ENCODE measurements around the gene CDK5RAP1. TPM values are rescaled to one million over a fixed set of nuclear protein-coding genes. Genes with fewer than 3 reads are reported as not detected.
"Not testable (repeated sequence)": the region's sequence is repeated elsewhere in the genome, so short reads cannot be mapped to it uniquely, and the experiment has no call there.

Gene CDK5RAP1
- total RNA-seq, 4 donors from 2014 or later = 22.3 to 33.3 (median 25.4) TPM

DNA sequence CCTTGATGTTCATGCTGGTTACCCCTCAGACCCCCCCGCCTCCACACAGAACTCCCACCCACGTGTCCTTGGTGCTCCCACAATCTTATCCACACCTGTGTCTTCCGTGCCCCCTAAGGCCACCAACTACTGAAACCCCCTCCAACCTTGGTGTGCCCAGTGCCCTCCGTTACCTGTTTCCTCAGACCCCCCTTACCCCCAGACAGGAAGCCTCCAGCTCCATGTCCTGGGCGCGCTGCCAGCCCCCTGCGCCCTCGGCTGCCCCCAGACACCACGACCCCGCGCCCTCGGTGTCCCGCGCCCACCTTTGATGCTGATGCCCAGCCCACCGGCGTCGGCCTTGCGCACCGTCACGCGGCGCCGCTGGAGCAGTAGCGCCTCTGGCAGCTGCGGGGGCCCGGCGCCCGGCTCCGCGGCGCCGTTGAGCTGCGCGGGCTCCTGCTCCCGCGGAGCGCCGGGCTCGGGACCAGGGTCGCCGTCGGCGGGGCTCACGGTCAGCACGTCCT is 41.7 kb upstream of the CDK5RAP1 start:
- TF ChIP-seq POLR2A (IDR thresholded peaks at IDR 0.05) = no peak
- TF ChIP-seq, protein P1, sequence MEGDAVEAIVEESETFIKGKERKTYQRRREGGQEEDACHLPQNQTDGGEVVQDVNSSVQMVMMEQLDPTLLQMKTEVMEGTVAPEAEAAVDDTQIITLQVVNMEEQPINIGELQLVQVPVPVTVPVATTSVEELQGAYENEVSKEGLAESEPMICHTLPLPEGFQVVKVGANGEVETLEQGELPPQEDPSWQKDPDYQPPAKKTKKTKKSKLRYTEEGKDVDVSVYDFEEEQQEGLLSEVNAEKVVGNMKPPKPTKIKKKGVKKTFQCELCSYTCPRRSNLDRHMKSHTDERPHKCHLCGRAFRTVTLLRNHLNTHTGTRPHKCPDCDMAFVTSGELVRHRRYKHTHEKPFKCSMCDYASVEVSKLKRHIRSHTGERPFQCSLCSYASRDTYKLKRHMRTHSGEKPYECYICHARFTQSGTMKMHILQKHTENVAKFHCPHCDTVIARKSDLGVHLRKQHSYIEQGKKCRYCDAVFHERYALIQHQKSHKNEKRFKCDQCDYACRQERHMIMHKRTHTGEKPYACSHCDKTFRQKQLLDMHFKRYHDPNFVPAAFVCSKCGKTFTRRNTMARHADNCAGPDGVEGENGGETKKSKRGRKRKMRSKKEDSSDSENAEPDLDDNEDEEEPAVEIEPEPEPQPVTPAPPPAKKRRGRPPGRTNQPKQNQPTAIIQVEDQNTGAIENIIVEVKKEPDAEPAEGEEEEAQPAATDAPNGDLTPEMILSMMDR (IDR thresholded peaks at IDR 0.05) = no peak
- H3K4me3 ChIP-seq (ENCODE audit: low read depth, poor library complexity, severe bottlenecking) = peak overlapping the region; percentile 67

DNA sequence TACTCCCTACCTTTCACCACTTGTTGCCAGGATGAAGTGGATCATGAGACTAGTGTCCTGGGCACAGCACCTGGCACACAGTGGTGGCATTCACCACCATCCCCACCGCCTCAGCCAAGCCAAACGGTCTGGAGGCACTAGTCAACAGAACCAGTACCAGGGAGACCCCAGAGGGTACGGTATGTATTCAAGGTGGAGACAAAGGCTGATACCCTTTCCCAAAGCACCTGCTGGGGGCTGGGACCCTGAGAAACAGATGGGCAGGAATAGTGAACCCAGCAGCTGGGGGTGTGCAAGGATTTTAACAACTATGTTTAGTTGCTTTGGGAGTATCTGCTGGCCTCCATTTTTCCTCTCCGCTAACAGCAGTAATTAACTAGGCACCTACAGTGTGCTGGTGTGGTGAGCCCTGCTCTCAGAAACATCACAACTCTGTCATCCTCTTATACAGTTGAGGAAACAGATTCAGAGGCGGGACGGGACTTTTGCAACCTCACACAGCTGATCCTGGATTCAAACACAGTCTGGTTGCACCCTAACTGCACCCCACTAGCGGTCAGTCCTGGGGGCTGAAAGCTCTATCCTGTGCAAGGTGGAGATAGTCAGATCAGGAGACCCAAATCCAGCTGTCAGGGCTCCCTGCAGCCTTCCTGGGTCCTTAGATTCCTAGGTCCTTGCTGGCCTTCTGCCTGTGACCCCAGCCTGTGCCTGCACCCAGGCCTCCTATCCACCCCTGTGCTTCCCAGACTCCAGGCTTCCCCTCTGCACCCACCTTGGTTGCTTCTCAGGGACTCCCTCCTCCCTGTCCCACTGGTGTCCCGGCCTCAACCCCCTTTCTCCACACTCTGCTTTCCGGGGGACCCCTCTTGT is 41.1 kb upstream of the CDK5RAP1 start:
- DNase-seq (ENCODE audit: low spot score in 2 of 2) = peak in 1 of 2 donors; percentile 88
- WGBS, 2 donors = 69 to 71% methylated on average over 9 of the region's 9 CpGs
- no peak overlapping the region for H3K4me3 ChIP-seq (ENCODE audit: low read depth, poor library complexity, severe bottlenecking)
- TF ChIP-seq, protein P1 (IDR thresholded peaks at IDR 0.05) = no peak
- TF ChIP-seq POLR2A (IDR thresholded peaks at IDR 0.05) = no peak
- intact Hi-C loops (cut with DNase I; ENCODE audit: low total_unique reads) = no loop called here

More for the DNA sequence above, 41.7 kb upstream of the CDK5RAP1 start:
- intact Hi-C loops (cut with DNase I; ENCODE audit: low total_unique reads) = no loop called here
- DNase-seq (ENCODE audit: low spot score in 2 of 2) = peak in 1 of 2 donors; percentile 89
- 5 to 18% methylated on average over 6 to 25 of the region's 45 CpGs for WGBS, 2 donors

DNA sequence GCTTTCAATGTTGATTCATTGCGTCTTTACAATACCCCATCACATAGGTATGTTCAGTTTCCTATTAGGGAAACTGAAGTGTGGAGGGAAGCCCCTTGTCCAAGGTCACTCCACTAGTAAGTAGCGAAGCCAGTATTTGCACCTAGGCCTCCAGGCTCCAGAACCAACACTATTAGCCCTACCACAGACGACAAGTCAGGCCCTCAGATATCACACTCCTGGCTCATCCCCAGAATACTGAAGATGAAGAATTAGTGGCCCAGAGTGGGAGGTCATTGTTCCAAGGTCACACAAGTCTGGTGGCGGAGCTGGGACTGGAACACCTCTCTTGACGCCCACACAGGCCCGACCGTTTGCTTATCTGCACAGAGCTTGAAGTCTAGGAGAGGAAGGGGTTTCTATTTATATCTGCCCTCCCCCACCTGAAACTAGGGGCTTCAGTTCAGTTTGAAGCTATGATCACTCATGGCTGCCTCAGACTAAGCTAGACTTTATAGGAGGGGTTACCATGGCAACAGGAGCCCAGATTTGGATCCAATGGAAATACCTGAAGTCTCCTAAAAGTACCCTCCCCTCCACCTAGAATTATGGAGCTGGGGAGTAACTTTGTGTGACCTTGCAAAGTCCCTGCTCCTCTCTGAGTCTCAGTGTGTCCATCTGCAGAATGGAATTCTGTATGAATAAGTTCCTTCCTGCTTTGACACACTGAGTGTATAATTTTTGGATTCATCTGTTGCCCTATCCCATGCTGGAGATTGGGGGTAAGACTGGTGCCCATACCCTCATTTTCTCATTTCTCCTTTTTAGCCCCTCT is 40.0 kb upstream of the CDK5RAP1 start:
- no peak for DNase-seq (ENCODE audit: low spot score in 2 of 2)
- H3K4me3 ChIP-seq (ENCODE audit: low read depth, poor library complexity, severe bottlenecking) = no peak overlapping the region
- TF ChIP-seq, protein P1 (IDR thresholded peaks at IDR 0.05) = no peak
- no peak for TF ChIP-seq POLR2A (IDR thresholded peaks at IDR 0.05)
- WGBS, 2 donors = 82 to 89% methylated on average over 7 of the region's 7 CpGs
- intact Hi-C loops (cut with DNase I; ENCODE audit: low total_unique reads) = no loop called here

DNA sequence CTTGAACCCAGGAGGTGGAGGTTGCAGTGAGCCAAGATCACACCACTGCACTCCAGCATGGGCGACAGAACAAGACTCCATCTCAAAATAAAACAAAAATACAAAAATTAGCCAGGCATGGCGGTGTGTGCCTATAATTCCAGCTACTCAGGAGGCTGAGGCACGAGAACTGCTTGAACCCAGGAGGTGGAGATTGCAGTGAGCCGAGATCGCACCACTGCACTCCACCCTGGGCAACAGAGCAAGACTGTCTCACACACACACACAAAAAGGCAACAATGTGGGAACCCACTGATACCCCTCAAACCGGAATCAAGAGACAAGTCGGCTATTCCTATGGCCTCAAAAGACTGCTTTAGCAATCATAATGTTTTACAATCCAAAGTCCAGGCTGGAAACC is 39.2 kb upstream of the CDK5RAP1 start:
- WGBS, 2 donors = 93% methylated on average over 7 of the region's 7 CpGs
- H3K4me3 ChIP-seq (ENCODE audit: low read depth, poor library complexity, severe bottlenecking); DNase-seq (ENCODE audit: low spot score in 2 of 2); intact Hi-C loops (cut with DNase I; ENCODE audit: low total_unique reads): not testable (repeated sequence)

DNA sequence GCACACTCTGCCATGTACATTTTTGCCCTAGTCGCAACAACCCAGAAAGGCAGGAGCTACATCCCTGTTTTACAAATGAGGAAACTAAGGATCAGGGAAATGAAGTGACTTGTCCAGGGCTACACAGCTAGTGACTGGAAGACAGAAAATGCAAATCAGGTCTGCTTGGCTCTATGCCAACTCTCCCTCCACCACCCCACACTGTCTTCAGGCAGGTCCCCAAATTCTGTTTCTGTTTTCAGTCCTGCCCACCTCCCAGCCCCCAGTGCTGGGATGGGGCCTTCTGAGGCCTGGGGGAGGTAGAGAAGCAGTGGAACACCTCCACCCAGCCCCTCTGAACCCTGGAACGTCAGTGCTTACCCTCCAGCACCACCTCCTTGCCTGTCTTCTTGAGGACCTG is 37.2 kb upstream of the CDK5RAP1 start:
- no peak for TF ChIP-seq POLR2A (IDR thresholded peaks at IDR 0.05)
- TF ChIP-seq, protein P1 (IDR thresholded peaks at IDR 0.05) = no peak
- intact Hi-C loops (cut with DNase I; ENCODE audit: low total_unique reads) = no loop called here
- WGBS, 2 donors = 88 to 95% methylated on average over 2 of the region's 2 CpGs

More for the DNA sequence above, 37.2 kb upstream of the CDK5RAP1 start:
- H3K4me3 ChIP-seq (ENCODE audit: low read depth, poor library complexity, severe bottlenecking) = no peak overlapping the region
- DNase-seq (ENCODE audit: low spot score in 2 of 2) = no peak
